Measurements from ENCODE around the gene VPS52.
"Not testable (repeated sequence)": the region's sequence is repeated elsewhere in the genome, so short reads cannot be mapped to it uniquely, and the experiment has no call there.

VPS52 gene

GRCh38 chr6:33279971-33280511 is 8.4 kb upstream of the VPS52 start:
- DNase-seq, result no peak

- no peak for DNase-seq
These were observed 7.6 kb upstream of the VPS52 start for GRCh38 chr6:33279257-33279695.

- no peak for DNase-seq
These were observed 7.1 kb upstream of the VPS52 start for GRCh38 chr6:33278810-33279209.

GRCh38 chr6:33278392-33278741 is 6.7 kb upstream of the VPS52 start:
- DNase-seq, result no peak

GRCh38 chr6:33277663-33278391 is 6.2 kb upstream of the VPS52 start:
- no peak for DNase-seq

- DNase-seq, result peak; percentile 39
These were observed 5.4 kb upstream of the VPS52 start, which contains the start of gene B3GALT4 for GRCh38 chr6:33276864-33277662. B3GALT4 (plus strand) TSS chr6:33277123; CDS start chr6:33277420, 297 bp downstream.

GRCh38 chr6:33276581-33276863 is 4.8 kb upstream of the VPS52 start:
- no peak for DNase-seq

- DNase-seq, result not testable (repeated sequence)
These were observed 4.3 kb upstream of the VPS52 start for GRCh38 chr6:33275795-33276580.

GRCh38 chr6:33273924-33274902 is 2.5 kb upstream of the VPS52 start:
- DNase-seq, result no peak

GRCh38 chr6:33273129-33273923 is 1.6 kb upstream of the VPS52 start:
- DNase-seq, result no peak

GRCh38 chr6:33272275-33273128 is 826 bp upstream of the VPS52 start:
- no peak for DNase-seq

- no peak for DNase-seq
These were observed 584 bp downstream of the VPS52 start for GRCh38 chr6:33271117-33271467.

- no peak for DNase-seq
These were observed 7.7 kb downstream of the VPS52 start for GRCh38 chr6:33264015-33264414.

- DNase-seq, result not testable (repeated sequence)
These were observed 9.2 kb downstream of the VPS52 start for GRCh38 chr6:33262490-33262889.

- no peak for DNase-seq
These were observed 12.6 kb downstream of the VPS52 start for GRCh38 chr6:33259032-33259431.

- no peak for DNase-seq
These were observed 17.1 kb downstream of the VPS52 start for GRCh38 chr6:33254591-33254990.

- no peak for DNase-seq
These were observed 18.9 kb downstream of the VPS52 start for GRCh38 chr6:33252759-33253158.

- DNase-seq, result no peak
These were observed 20.2 kb downstream of the VPS52 start for GRCh38 chr6:33251395-33252012.

- no peak for DNase-seq
These were observed 20.9 kb downstream of the VPS52 start for GRCh38 chr6:33250731-33251130.

Data from NCI-H1092 treated with DMSO at 0.1 percent for 48 hours (cell line).